H1 (cell line): ENCODE results near the gene IL22RA2. TPM values are rescaled to one million over a fixed set of nuclear protein-coding genes. Genes with fewer than 3 reads are reported as not detected.

ENCODE experiments used
- CTCF ChIA-PET: fragments of 300-600 bp; sonication (Branson Sonifier 250); formaldehyde crosslinking; loops from one replicate; lab custom pipeline; 2021; ENCODE audit not compliant: partially characterized antibody; lab: Charles Lee
- POLR2A ChIA-PET: fragments of 300-600 bp; sonication (Branson Sonifier 250); formaldehyde crosslinking; loops from one replicate; lab custom pipeline; 2021; ENCODE audit warnings: inconsistent platforms; ENCODE audit not compliant: partially characterized antibody; lab: Charles Lee
- DNase-seq, 2 experiments: peaks; one replicate each; pipeline versions ENCODE4 v3.0.0 to v3.0.0-alpha.2; 2010 to 2022; ENCODE audit warnings: low spot score in 2 of 2, low read depth in 1 of 2, mixed read lengths in 1 of 2
- FAIRE-seq: peaks from 2 replicates; lab custom pipeline; 2011; peaks lifted over from hg19 to GRCh38; lab: Jason Lieb, UNC
- H2AFZ ChIP-seq: 2 replicates; pipeline ENCODE4 v1.8.1; 2012; ENCODE audit warnings: low read length, inconsistent platforms
- H2AK5ac ChIP-seq: 2 replicates; pipeline ENCODE4 v1.6.1; 2013; ENCODE audit warnings: low read depth, low read length
- H2BK120ac ChIP-seq: replicated peaks from 2 replicates; pipeline ENCODE3; 2013; ENCODE audit warnings: low read depth, low read length, inconsistent platforms
- H2BK12ac ChIP-seq: 2 replicates; pipeline ENCODE4 v1.6.1; 2013; ENCODE audit warnings: low read depth, low read length
- H2BK15ac ChIP-seq: 2 replicates; pipeline ENCODE4 v1.6.1; 2013; ENCODE audit warnings: low read length
- H2BK20ac ChIP-seq: 2 replicates; pipeline ENCODE4 v1.6.1; 2013; ENCODE audit warnings: low read length
- H2BK5ac ChIP-seq: 2 replicates; pipeline ENCODE4 v1.6.1; 2013; ENCODE audit warnings: low read depth, low read length
- H3K14ac ChIP-seq: 2 replicates; pipeline ENCODE4 v1.6.1; 2013; ENCODE audit warnings: inconsistent platforms; ENCODE audit not compliant: insufficient read length
- H3K18ac ChIP-seq: 2 replicates; pipeline ENCODE4 v1.6.1; 2013; ENCODE audit warnings: low read length; ENCODE audit errors: extremely low read depth
- H3K23ac ChIP-seq: 2 replicates; pipeline ENCODE4 v1.6.1; 2013; ENCODE audit warnings: inconsistent platforms; ENCODE audit not compliant: insufficient read length
- H3K23me2 ChIP-seq: 2 replicates; pipeline ENCODE4 v1.6.1; 2013; ENCODE audit warnings: low read depth, low read length
- H3K27ac ChIP-seq: 2 replicates; pipeline ENCODE4 v1.6.1; 2011; ENCODE audit warnings: low read depth, low read length, inconsistent platforms
- H3K27me3 ChIP-seq, 4 experiments: replicated peaks in 1 of 4; 1 replicate in 1 of 4; 2 replicates in 3 of 4; pipeline versions ENCODE4 v1.6.1 to v1.8.1; 2011 to 2013; ENCODE audit warnings: low read length in 3 of 4, mild to moderate bottlenecking in 3 of 4, inconsistent platforms in 2 of 4, mixed read lengths in 2 of 4, moderate library complexity in 1 of 4; ENCODE audit not compliant: control insufficient read depth in 3 of 4, insufficient read depth in 3 of 4; ENCODE audit errors: extremely low read depth in 1 of 4
- H3K36me3 ChIP-seq, 4 experiments: 2 replicates each; pipeline versions ENCODE4 v1.6.1 to v1.8.1; 2011 to 2013; ENCODE audit warnings: mild to moderate bottlenecking in 4 of 4, low read length in 3 of 4, moderate library complexity in 2 of 4, control low read depth in 1 of 4, inconsistent platforms in 1 of 4; ENCODE audit not compliant: insufficient read depth in 4 of 4, control insufficient read depth in 2 of 4
- H3K4ac ChIP-seq: replicated peaks from 2 replicates; pipeline ENCODE3; 2013; ENCODE audit warnings: low read length, low read depth, mixed read lengths, inconsistent platforms; ENCODE audit not compliant: insufficient read length
- H3K4me1 ChIP-seq, 4 experiments: replicated peaks in 1 of 4; 1 replicate in 1 of 4; 2 replicates in 3 of 4; pipeline versions ENCODE4 v1.6.1 to v1.8.1; 2011 to 2013; ENCODE audit warnings: low read length in 3 of 4, inconsistent platforms in 2 of 4, mixed read lengths in 1 of 4; ENCODE audit not compliant: insufficient read depth in 4 of 4, control insufficient read depth in 3 of 4
- H3K4me2 ChIP-seq, 2 experiments: 2 replicates each; pipeline versions ENCODE4 v1.6.1 to v1.8.1; 2011 to 2013; ENCODE audit warnings: low read depth in 2 of 2, low read length in 2 of 2, control low read depth in 1 of 2, inconsistent platforms in 1 of 2, mild to moderate bottlenecking in 1 of 2; ENCODE audit not compliant: insufficient read depth in 1 of 2
- H3K4me3 ChIP-seq, 4 experiments: fragments of 200-600, 300-600 bp in 1 of 4; sonication (generic), shearing (Covaris generic), sonication (Bioruptor Twin) in 1 of 4; 2 replicates each; pipeline versions ENCODE4 v1.5.1 to v1.8.1; 2011 to 2016; ENCODE audit warnings: low read length in 4 of 4, low read depth in 3 of 4, control low read depth in 2 of 4, inconsistent platforms in 2 of 4, mild to moderate bottlenecking in 2 of 4, mixed read lengths in 1 of 4, moderate library complexity in 1 of 4; ENCODE audit not compliant: insufficient read depth in 2 of 4; ENCODE audit errors: extremely low read depth in 1 of 4
- H3K56ac ChIP-seq: replicated peaks from 2 replicates; pipeline ENCODE3; 2013; ENCODE audit warnings: low read depth, mild to moderate bottlenecking, mixed read lengths, low read length, inconsistent platforms; ENCODE audit not compliant: insufficient read length
- H3K79me1 ChIP-seq: 2 replicates; pipeline ENCODE4 v1.6.1; 2013; ENCODE audit warnings: low read depth, low read length, control low read depth
- H3K79me2 ChIP-seq, 2 experiments: 2 replicates each; pipeline versions ENCODE4 v1.6.1 to v1.8.1; 2012 to 2013; ENCODE audit warnings: low read length in 2 of 2, mild to moderate bottlenecking in 2 of 2, inconsistent platforms in 1 of 2; ENCODE audit not compliant: insufficient read depth in 2 of 2, control insufficient read depth in 1 of 2
- H3K9ac ChIP-seq, 4 experiments: replicated peaks in 1 of 4; 1 replicate in 1 of 4; 2 replicates in 3 of 4; pipeline versions ENCODE4 v1.6.1 to v1.8.1; 2011 to 2013; ENCODE audit warnings: low read depth in 3 of 4, low read length in 3 of 4, control low read depth in 2 of 4, mild to moderate bottlenecking in 2 of 4, moderate library complexity in 2 of 4, inconsistent platforms in 1 of 4; ENCODE audit errors: extremely low read depth in 1 of 4
- H3K9me3 ChIP-seq, 2 experiments: 2 replicates each; pipeline versions ENCODE4 v1.6.1 to v1.8.1; 2012 to 2013; ENCODE audit warnings: mild to moderate bottlenecking in 2 of 2, moderate library complexity in 2 of 2, control low read depth in 1 of 2, inconsistent platforms in 1 of 2, low read depth in 1 of 2, low read length in 1 of 2, mixed read lengths in 1 of 2; ENCODE audit not compliant: insufficient read depth in 2 of 2
- H4K20me1 ChIP-seq, 2 experiments: replicated peaks in 1 of 2; 2 replicates each; pipeline versions ENCODE3 to v1.8.1; 2011 to 2013; ENCODE audit warnings: inconsistent platforms in 2 of 2, low read length in 2 of 2, mild to moderate bottlenecking in 1 of 2; ENCODE audit not compliant: insufficient read depth in 2 of 2, control insufficient read depth in 1 of 2
- H4K5ac ChIP-seq: 2 replicates; pipeline ENCODE4 v1.6.1; 2013; ENCODE audit warnings: low read length, low read depth, mixed read lengths, inconsistent platforms; ENCODE audit not compliant: insufficient read length
- H4K8ac ChIP-seq: 2 replicates; pipeline ENCODE4 v1.8.0; 2013; ENCODE audit warnings: mild to moderate bottlenecking, moderate library complexity, low read length, inconsistent platforms; ENCODE audit not compliant: insufficient read depth; ENCODE audit errors: extremely low read depth
- H4K91ac ChIP-seq: replicated peaks from 2 replicates; pipeline ENCODE3; 2013; ENCODE audit warnings: low read length, mixed read lengths, inconsistent platforms; ENCODE audit not compliant: insufficient read length
- CEBPB ChIP-seq: IDR thresholded peaks from 2 replicates; pipeline ENCODE4 v1.6.1; 2012; ENCODE audit warnings: low read depth, low read length
- EGR1 ChIP-seq: IDR thresholded peaks from 2 replicates; pipeline ENCODE4 v1.6.1; 2011; ENCODE audit warnings: low read depth, low read length, borderline replicate concordance
- FOSL1 ChIP-seq: IDR thresholded peaks from 2 replicates; pipeline ENCODE4 v1.6.1; 2011; ENCODE audit warnings: mild to moderate bottlenecking, low read depth, low read length, moderate library complexity; ENCODE audit not compliant: insufficient read depth
- JUN ChIP-seq: IDR thresholded peaks from 2 replicates; pipeline ENCODE4 v1.6.1; 2011; ENCODE audit warnings: low read depth, mild to moderate bottlenecking, improper control_type of control experiment, low read length
- RAD21 ChIP-seq, 2 experiments: IDR thresholded peaks in 1 of 2; conservative IDR thresholded peaks in 1 of 2; 2 replicates each; pipeline ENCODE4 v1.6.1; 2011; ENCODE audit warnings: low read depth in 2 of 2, low read length in 2 of 2, improper control_type of control experiment in 1 of 2, inconsistent platforms in 1 of 2, mild to moderate bottlenecking in 1 of 2, moderate library complexity in 1 of 2
- RXRA ChIP-seq: IDR thresholded peaks from 2 replicates; pipeline ENCODE4 v1.6.1; 2011; ENCODE audit warnings: low read depth, mild to moderate bottlenecking, low read length, moderate library complexity; ENCODE audit not compliant: insufficient read depth
- SP1 ChIP-seq: IDR thresholded peaks from 2 replicates; pipeline ENCODE4 v1.6.1; 2011; ENCODE audit warnings: low read depth, low read length
- SP4 ChIP-seq: IDR thresholded peaks from 2 replicates; pipeline ENCODE4 v1.6.1; 2012; ENCODE audit warnings: low read length, inconsistent platforms
- TEAD4 ChIP-seq: IDR thresholded peaks from 2 replicates; pipeline ENCODE4 v1.6.1; 2012; ENCODE audit warnings: low read depth, low read length, inconsistent platforms, mixed read lengths
- WGBS, 2 experiments: shearing (Covaris generic) in 1 of 2; methylation state at CpG; one replicate each; pipeline versions ENCODE4 v1.1.6 to v1.1.7; 2013 to 2015; ENCODE audit warnings: low lambda C conversion rate in 2 of 2, mixed read lengths in 2 of 2, inconsistent platforms in 1 of 2, low coverage in 1 of 2, missing lambda C conversion rate in 1 of 2; ENCODE audit not compliant: insufficient replicate concordance in 2 of 2, insufficient coverage in 1 of 2, insufficient read length in 1 of 2; ENCODE audit errors: extremely low coverage in 1 of 2, missing lambda C conversion rate in 1 of 2; 5-methylcytosine and 5-hydroxymethylcytosine counted together
- polyA plus RNA-seq, 7 experiments: library from polyadenylated mRNA; depleted of rRNA in 3 of 7; stranded (reverse) in 5 of 7; unstranded in 2 of 7; fragments of >200 nt in 5 of 7; fragments of 200-250 nt in 2 of 7; gene quantifications; 1 replicate in 5 of 7; 2 replicates in 1 of 7; 4 replicates in 1 of 7; pipeline versions ENCODE4 v1.2.1 to v1.2.3, GENCODE V29; 2011 to 2013; ENCODE audit warnings: missing spikeins in 2 of 7, mixed read lengths in 2 of 7
- total RNA-seq: library from RNA; stranded (reverse); fragmentation: NEBNext Ultra II Directional; extraction: Animal tissue kit (Norgen Biotek cat#: 25700); gene quantifications from 2 replicates; pipeline ENCODE4 v1.2.1, GENCODE V29; 2021
- TF ChIP-seq, protein P1 (sequence below): IDR thresholded peaks from 2 replicates; pipeline ENCODE4 v1.6.1; 2011; ENCODE audit warnings: low read depth, mild to moderate bottlenecking, low read length; ENCODE audit not compliant: insufficient read depth

IL22RA2 gene
- total and polyA plus RNA-seq, 2 of the 8 experiments (the other 6 are each of a cell fraction or from before 2014, with no cell fraction given) = not detected

DNA sequence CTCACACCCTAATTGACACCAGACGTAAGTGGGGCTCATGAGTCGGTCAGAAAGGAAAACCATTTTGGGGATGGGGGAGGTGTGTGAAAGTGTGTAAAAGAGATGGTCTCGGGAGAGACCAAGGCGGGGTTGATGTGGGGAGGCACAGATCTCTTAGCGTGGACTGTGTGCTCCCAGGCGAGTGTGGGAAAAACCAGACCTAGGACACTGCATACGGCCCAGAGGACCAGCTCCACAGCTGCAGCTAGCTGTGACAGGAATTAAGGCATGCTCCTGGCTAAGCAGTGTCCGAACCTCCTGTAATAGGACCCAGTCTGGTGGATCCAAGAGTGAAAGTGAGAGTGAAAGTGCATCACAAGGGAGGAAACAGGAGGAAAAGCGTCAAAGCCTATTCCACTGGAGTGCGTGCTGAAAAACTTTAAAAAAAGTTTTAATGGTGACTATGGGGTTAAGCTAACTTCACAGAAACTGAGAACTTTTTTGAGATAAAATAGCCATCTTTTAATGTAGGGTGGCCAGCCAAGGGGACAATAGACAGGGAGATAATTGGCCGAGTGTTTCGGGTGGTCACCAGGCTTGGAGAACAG lies 9.6 kb downstream of the IL22RA2 start:
- 92% methylated on average over 12 of the region's 12 CpGs; no CpG with 5 or more reads in 1 of the 2 experiments for WGBS, 2 experiments
- Histone ChIP-seq H4K8ac (no peak overlapping the region), H3K27ac (no peak overlapping the region), H3K23ac (no peak overlapping the region), H2BK20ac (no peak overlapping the region), H3K23me2 (no peaks in the 10 kb centered on the region), H3K79me1 (no peaks in the 10 kb centered on the region), H2AFZ (no peak overlapping the region), H3K4me3 (no peak overlapping the region), H3K18ac (no peak overlapping the region), H3K27me3 (no peaks in the 10 kb centered on the region), H2BK12ac (no peak overlapping the region), H3K4me1 (no peaks in the 10 kb centered on the region), H3K9me3 (peaks cover 37 to 54% of the 10 kb centered on the region in 2 experiments), H4K91ac (no peak overlapping the region), H3K14ac (no peak overlapping the region), H3K4me2 (no peak overlapping the region), H3K36me3 (no peaks in the 10 kb centered on the region; a peak in 1 of 8 replicates), H3K9ac (no peak overlapping the region), H2BK5ac (no peak overlapping the region), H2BK120ac (no peak overlapping the region), H4K20me1 (no peaks in the 10 kb centered on the region), H4K5ac (no peak overlapping the region), H2BK15ac (no peak overlapping the region), H3K4ac (no peak overlapping the region), H3K56ac (no peak overlapping the region), H2AK5ac (no peak overlapping the region), H3K79me2 (no peaks in the 10 kb centered on the region)
- CTCF ChIA-PET = no interaction called here
- no peak for FAIRE-seq
- POLR2A ChIA-PET = no interaction called here
- no peak for DNase-seq
- TF ChIP-seq, protein P1, sequence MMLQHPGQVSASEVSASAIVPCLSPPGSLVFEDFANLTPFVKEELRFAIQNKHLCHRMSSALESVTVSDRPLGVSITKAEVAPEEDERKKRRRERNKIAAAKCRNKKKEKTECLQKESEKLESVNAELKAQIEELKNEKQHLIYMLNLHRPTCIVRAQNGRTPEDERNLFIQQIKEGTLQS = no peak
- TF ChIP-seq SP1 (no peak), CEBPB (no peak), TEAD4 (no peak), JUN (no peak), RAD21 (IDR thresholded peaks at IDR 0.05 in 1 of 2, conservative IDR thresholded peaks at IDR 0.05 in 1 of 2; ENCODE audit: low read depth in 2 of 2, low read length in 2 of 2) (no peak), RXRA (no peak), FOSL1 (no peak), EGR1 (no peak), SP4 (no peak)
